ENCODE data around the gene RRP12.
"Not testable (repeated sequence)": the region's sequence is repeated elsewhere in the genome, so short reads cannot be mapped to it uniquely, and the experiment has no call there.

The RRP12 gene

DNA sequence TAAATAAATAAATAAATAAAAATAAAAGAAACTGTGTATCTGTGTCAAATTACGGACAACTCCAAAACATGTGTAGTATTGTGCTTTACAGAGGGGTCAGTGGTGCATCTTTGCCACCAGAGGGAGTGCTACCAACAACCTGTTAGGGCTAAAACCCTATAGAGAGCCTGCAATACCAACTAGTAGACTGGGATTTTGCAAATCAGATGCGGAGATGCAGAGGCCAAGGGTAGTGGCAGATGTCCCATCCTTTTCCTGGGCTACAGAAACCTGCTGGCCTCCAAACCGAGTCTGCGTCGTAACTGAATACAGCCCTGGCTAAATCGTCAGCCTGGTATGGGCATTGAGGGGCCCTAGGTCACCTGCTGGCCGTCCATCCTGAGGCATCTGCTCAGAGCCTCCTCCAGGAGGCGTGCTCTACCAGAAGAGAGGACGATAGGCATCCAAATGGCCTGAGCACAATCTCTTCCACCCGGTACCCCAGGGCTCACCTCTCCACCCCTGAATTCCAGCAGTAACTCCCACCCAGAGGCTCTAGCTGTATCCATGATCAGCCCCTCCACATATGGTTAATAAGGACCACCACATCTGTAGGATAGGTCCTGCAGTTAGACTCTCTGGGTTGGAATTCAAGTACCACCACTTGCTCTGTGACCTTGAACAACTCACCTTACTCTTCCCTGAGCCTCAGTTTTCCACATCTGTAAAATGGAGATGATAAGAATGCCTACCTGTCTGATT, 6.2 kb upstream of the RRP12 start:
- DNase-seq (ENCODE audit: low read depth, low spot score): peak; percentile 43

DNA sequence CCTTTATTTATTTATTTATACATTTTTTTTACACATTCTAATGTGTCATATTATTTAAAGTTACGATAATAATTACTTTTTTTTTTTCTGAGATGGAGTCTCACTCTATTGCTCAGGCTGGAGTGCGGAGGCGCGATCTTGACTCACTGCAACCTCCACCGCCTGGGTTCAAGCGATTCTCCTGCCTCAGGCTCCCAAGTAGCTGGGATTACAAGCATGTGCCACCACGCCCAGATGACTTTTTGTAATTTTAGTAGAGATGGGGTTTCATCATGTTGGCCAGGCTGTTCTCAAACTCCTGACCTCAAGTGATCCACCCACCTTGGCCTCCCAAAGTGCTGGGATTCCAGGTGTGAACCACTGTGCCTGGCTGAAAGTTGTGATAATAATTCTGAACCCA, 5.3 kb upstream of the RRP12 start:
- not testable (repeated sequence) for DNase-seq (ENCODE audit: low read depth, low spot score)

DNA sequence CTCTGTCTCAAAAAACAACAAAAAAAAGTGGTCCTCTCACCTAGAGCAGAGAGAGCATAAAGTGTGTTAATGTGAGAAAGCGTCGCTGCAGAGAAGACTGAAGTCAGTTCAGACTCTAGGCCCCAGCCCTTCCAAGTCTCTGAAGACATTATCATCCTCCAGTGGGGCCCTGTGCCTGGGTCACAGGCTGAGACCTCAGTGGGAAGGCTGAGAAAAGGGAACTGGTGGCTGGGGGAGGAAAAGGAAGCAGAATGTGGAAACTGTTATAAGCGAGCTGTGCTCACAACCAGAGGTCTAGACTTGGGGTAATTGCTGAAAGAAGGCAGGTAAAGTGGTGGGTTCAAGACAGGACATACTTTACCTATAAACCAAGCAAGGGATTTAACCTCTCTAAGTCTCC, 4.9 kb upstream of the RRP12 start:
- no peak for DNase-seq (ENCODE audit: low read depth, low spot score)

DNA sequence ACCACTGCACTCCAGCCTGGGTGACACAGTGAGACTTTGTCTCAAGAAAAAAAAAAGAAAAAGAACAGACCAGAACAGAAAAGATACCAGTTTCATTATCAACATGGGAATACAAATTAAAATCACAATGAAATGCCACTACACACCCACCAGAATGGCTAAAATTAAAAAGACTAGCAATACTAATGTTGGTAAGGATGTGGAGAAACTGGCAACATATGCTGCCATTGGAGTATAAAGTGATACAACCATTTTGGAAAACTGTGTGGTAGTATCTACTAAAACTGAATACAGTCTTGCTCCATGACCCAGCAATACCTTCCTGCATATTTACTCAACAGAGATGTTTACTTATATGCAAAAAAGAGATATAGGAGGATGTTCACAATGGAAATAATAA, 2.9 kb upstream of the RRP12 start:
- no peak for DNase-seq (ENCODE audit: low read depth, low spot score)

DNA sequence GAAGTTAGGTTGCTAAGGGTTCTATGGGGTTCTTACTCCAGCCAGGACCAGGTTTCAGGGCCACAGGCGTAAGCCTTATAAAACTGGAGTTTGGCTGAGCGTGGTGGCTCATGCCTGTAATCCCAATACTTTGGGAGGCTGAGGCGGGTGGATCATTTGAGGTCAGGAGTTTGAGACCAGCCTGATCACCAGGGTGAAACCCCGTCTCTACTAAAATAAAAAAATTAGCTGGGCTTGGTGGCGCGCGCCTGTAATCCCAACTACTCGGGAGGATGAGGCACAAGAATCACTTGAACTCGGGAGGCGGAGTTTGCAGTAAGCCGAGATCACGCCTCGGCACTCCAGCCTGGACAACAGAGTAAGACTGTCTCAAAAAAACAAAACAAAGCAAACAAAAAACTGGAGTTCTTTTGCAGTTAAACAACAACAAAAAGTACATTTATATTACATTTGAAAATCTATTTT, 347 bp upstream of the RRP12 start:
- no peak for DNase-seq (ENCODE audit: low read depth, low spot score)

DNA sequence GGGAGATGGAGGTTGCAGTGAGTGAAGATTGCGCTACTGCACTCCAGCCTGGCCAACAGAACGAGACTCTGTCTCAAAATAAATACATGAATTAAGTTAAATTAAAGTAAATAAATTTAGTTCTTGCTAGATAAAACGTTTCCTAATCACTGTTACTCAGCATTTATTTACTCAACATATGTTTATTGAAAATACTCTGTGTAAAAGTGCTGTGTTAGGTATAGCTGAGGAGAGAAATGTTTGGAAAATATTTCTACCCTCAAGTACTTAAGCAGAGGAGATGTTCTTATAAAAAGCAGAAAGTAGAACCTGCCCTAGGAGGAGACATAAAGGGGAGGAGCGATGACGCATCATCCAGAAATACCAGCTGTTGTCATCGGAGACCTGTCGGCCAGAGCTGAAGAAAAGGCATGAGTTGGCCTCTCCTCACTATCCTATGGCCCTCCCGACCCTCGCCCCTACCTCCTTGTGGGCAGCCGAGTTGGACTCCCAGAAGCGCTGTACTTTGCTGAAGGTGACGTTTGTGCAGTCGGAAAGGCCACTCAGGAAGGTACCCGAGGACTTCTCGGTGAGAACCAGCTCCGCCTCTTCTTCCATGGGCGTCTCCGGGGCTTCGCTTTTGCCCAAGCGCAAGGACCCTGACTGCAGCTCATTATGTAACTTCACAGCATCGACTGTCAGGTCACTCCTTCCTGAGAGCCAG, 1.1 kb downstream of the RRP12 start:
- DNase-seq (ENCODE audit: low read depth, low spot score): no peak

DNA sequence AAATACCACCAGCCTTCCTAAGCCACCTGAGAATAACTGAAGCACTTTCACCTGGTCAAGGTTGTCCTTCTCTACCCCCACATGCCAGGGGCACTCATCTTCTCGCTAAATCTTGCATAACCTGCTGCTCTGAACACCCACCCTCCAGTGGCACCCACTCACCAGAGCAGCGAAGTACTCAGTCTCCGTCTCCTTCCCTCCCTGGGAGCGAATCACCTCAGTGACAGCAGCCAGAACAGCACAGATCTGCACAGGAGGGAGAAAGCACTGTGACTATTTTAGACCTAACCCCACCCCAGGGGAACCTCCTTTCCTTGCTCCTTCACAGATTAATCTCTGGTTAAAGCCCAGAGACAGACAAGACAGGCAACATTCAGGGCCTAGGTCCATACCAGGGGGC, 5.1 kb downstream of the RRP12 start:
- no peak for DNase-seq (ENCODE audit: low read depth, low spot score)

DNA sequence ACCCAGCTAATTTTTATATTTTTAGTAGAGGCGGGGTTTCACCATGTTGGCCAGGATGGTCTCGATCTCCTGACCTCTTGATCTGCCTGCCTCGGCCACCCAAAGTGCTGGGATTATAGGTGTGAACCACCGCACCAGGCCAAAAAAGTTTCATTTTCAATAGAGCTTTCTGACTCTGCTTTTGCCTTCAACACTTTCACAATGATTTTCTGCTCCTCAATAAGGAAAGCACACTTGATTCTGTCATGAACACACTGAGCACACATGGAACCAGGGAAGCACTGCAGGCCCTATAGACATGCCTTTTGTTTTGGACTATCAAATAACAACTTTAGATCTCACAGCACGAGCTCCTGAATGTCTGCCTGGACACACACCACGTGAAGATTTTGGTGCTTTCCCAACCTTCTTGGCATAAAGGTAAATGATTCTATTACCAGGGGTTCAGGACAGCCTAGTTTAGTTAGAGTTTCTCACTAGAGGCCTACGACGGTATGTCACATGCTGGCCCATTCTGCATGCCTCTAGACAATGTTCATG, 8.0 kb downstream of the RRP12 start:
- no peak for DNase-seq (ENCODE audit: low read depth, low spot score)

DNA sequence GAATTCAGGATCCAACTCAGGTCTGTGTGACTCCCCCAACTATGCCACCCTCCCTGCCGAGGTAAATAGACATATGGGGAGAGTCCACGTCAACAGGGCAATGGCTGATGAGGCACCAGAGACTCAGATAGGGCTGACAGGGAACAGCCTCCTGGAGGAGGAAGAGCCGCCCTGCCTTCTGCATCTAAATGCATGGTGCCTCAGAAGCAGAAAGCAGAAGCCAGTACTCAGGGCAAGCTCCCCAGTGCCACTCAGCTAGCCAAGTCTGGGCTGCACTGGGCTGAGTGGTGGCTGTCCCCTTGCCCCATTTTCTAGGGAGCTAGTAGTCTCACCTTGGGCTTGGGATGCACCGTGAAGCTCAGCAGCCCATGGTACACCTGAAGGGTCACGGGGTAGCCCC, 11.0 kb downstream of the RRP12 start:
- DNase-seq (ENCODE audit: low read depth, low spot score): no peak

DNA sequence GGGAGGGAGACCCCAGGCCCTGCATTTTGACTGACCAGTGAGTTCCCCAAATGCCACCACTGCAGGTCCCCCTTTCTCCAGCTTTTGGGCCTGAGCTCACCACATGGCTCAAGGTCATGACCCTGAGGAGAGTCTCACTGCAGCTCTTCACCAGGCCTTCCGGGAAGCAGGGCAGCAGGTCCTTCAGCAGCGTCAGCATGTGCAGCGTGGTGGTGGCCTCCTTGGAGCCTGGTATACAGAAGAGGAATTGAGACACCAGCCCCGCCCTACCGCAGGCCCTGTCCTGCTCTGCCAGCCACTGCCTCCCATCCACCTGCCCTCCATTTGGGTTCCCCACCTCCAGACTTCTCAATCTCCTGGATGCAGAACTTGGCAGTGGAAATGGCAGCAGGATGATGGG, 13.0 kb downstream of the RRP12 start:
- no peak for DNase-seq (ENCODE audit: low read depth, low spot score)

DNA sequence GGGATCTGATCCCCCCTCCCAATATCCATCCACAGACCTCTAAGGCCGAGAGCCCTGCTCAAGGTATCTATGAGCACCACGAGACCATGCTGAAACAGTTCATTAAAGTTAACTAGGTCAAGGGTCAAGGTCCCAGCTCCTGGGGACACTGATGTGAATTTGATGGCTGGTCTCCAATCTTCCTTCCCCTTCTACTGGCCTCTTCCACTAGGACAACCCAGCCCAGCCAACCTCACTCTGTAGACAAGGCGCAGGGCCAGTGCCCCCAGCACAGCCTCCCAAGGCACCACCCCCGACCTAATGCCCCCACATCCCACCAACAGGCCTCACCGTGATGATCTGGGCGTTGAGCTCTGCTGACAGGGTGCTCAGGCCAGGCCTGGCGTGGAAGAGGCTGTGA, 15.6 kb downstream of the RRP12 start:
- no peak for DNase-seq (ENCODE audit: low read depth, low spot score)

DNA sequence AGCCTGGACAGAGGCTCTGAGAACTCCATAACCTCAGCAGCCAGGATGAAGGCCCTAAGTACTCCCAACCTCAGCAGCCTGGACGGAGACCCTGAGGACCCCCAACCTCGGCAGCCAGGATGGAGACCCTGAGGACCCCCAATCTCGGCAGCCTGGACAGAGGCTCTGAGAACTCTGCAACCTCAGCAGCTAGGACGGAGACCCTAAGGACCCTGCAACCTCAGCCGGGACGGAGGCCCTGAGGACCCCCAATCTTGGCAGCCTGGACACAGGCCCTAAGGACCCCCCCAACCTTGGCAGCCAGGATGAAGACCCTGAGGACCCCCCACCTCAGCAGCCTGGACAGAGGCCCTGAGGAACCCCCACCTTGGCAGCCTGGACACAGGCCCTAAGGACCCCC, 16.5 kb downstream of the RRP12 start:
- DNase-seq (ENCODE audit: low read depth, low spot score): no peak

DNA sequence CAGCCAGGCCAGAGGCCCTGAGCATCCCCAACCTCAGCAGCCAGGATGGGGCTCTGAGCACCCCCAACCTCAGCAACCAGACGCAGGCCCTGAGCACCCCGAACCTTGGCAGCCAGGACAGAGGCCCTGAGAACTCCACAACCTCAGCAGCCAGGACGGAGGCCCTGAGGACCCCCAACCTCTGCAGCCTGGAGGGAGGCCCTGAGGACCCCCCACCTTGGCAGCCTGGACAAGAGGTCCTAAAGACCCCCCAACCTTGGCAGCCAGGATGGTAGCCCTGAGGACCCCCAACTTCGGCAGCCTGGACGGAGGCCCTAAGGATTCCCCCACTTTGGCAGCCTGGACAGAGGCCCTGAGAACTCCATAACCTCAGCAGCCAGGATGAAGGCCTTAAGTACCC, 17.0 kb downstream of the RRP12 start:
- DNase-seq (ENCODE audit: low read depth, low spot score): no peak

DNA sequence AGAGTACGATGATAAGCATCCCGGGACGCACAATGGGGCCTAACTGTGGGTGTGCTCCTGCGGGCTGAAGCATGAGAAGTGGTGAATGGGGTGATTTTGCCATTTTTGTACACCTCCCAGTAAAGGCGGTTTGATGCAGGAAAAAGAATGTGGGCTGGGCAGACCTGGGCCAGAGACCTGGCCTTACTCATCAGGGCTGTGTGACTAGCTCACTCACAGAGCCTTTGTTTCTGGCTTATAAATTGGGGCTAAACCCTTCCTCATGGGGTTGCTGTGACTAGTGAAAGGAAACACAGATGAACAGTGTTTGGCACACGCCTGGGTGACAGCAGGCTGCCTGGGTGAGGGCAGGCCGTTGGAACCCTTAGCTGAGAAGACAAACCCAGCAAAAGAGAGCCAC, 18.0 kb downstream of the RRP12 start:
- no peak for DNase-seq (ENCODE audit: low read depth, low spot score)

DNA sequence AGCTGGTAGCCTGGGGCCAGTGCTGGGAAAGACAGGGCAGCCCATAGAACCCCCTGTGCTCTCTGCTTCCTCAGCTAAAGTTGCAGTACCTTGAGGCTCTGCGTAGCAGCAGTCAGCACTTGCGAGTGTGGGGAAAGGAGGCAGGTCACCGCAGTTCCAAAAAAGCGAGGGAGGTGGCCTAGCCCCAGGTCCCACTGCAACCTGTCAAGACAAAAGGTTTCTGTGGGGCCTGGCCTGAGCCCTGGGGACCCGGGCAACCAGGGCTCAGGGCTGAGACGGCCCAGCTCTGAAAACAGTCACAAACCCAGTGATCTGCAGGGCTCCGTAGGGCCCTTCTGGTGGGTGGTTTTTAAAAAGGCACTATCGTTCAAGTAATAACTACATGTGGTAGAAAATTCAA, 19.5 kb downstream of the RRP12 start:
- no peak for DNase-seq (ENCODE audit: low read depth, low spot score)

DNA sequence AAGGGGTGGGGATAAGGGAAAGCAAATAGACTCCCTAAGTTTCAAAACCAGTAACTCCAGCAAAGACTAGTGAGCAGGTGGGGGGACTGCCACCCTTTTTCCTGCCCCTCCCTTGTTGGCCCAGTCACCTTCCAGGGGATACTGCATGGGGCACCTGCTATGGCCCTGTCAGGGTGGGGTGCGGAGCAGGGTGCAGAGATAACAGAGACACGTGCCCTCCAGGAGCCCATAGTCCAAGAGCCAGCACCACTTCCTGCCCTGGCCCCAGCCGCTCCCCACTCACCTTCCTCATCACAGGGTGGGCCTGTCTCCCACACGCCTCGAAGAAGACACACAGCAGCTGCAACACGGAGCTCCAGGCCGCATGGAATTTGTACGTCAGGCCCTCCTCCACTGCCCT, 20.6 kb downstream of the RRP12 start:
- no peak for DNase-seq (ENCODE audit: low read depth, low spot score)

DNA sequence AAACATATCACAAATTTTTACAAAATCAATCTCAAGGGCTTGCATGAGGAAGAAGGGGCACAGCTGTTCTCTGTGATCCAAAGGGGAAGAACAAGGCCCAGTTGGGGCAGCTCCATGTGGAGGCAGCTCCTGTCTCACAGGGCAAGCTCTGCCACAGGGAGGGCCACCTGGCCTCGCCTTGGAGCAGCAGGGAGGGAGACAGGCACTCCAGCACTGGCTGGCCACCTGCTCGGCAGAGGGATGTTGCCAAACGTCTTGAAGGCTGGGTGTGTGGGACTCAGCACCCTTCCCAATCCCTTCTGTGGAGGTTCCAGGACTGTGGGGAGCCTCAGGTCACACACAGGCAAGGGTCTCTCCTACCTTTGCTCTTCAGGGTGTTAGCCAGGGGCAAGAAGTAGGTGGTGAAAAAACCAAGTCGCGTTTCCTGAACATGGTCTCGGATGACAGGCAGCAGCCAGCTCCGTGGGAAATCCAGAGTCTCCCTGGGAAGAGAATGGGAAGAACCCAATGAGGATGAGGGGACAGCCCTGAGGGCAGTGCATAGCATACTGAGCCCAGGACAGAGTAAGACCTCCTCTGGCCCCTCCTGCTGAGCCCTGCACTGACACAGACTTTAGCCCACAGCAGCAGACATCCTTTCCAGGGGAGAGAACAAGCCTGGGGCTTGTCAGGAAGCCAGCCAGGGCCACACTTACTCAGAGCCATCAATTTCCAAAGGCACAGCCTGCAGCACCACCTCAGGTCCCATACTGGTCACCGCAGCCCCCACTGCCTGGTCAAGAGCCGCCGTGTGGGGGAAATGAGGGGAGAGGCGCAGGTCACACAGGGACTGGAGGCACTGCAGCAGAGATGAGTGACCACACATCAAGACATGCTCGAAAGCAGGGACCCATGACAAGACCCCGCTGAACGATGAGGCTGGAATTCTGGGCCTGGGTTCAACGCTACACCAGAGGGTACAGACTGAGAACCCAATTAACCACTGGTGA, 21.9 kb downstream of the RRP12 start:
- DNase-seq (ENCODE audit: low read depth, low spot score): no peak

DNA sequence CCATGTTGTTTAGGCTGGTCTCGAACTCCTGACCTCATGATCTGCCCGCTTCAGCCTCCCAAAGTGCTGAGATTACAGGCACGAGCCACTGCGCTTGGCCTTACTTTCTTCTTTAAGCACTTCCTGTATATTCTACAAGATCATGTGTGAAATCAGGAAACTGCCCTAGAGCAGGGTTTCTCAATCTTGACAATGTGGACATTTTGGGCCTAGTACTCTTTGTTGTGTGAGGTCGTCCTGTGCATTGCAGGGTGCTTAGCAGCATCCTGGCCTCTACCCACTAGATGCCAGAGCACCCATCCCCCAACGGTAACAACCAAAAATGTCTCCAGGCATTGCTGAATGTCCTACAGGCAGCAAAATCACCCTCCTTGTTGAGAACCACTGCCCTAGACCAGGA, 24.7 kb downstream of the RRP12 start:
- DNase-seq (ENCODE audit: low read depth, low spot score): no peak

DNA sequence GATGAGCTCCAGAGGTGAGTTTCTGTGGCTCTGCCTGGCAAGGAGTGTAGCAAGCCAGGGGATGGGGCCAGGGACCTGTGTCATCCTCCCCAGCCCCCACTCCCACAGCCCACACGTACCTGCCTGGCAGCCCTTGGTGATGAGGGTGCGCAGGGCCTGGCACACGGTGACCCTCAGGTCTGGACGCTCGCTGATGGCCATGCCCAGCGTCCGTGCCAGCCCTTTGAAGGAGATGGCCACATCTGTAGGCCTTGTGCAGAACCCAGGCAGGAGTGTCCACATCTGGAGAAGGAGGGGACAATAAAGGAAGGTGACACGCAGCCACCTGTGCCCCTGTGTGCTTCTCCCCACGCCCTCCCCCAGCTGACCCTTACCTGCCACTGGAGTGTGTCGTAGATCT, 27.7 kb downstream of the RRP12 start:
- no peak for DNase-seq (ENCODE audit: low read depth, low spot score)

DNA sequence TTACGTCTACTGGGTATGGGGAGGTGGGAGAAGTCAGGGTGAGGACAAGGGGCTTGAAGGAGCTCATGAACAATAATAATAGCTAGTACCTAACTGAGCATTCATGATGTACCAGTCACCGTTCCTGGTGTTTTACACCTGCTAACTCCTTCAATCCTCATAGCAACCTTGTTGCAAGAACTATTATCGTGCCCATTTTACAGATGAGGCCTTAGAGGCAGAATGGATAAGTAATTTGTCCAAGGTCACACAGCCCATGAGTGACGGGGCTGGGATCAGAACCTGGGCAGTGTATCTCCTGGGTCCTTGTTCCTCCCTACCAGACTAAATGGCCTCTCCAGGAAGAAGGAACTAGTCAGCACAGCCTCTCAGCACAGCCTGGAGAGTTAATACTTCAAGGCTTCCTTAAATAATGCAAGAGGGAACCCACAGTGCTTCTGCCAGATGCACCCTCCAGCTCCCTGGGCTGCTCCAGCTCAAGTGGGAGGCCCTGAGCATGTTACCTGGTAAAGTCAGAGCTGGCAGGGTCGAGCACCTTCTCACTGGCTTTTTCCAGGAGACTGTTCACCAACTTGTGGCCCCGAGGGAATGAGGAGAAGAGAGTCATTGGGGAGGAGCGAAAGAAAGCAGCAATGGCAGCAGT, 28.8 kb downstream of the RRP12 start:
- no peak for DNase-seq (ENCODE audit: low read depth, low spot score)

DNA sequence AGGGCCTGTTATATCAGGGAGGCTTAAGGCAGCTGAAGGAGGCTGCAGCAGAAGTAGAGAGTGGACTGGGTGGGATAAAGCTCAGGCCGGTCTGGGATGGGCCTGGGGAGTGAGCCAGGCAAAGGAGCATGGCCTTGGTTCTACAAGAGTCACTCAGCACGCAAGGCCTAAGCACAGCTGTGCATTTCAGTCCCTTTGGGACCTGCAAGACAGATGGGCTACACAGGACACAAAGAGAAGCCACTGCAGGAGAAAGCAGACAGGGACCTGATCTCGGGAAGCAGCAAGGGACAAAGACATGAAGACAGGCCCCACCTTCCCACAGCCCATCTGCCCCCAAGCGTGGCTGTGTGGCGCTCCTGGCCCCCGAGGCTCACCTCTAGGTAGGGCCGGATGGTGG, 29.4 kb downstream of the RRP12 start:
- no peak for DNase-seq (ENCODE audit: low read depth, low spot score)

All from brain pericyte (primary cell).